ENCODE measurements around the gene YBEY. TPM values are rescaled to one million over a fixed set of nuclear protein-coding genes. Genes with fewer than 3 reads are reported as not detected.
"Not testable (repeated sequence)": the region's sequence is repeated elsewhere in the genome, so short reads cannot be mapped to it uniquely, and the experiment has no call there.

Gene YBEY
- total RNA-seq, result 10 to 100 TPM in 1 of 6 donors, 1 to 10 TPM in 5; 4.4 to 11.9 (median 6.7) TPM
- polyA plus RNA-seq, result 10 to 100 TPM in 1 of 2 donors, 1 to 10 TPM in 1; 9.8 to 15.3 TPM

GRCh38 chr21:46285761-46286647 is at the start of gene YBEY:
Gene YBEY, plus strand, starts transcription at chr21:46286342. Its CDS starts 572 bp downstream, at chr21:46286914.
- ATAC-seq (peak; percentile 95 to 98 (median 97)), DNase-seq (peak; percentile 83 to 93 (median 88)), FAIRE-seq (no peak)
- 0% methylated on average over 67 to 105 of the region's 105 CpGs for WGBS, 2 donors
- H3K27ac ChIP-seq, result peak within 1 kb of the TSS; percentile 90 to 94 (median 93)
- H3K4me1 ChIP-seq, result peaks cover 13 to 46% (median 14%) of the 10 kb centered on the region in 3 donors
- intact Hi-C loops (cut with DNase I), result no loop called here
- H3K27me3 ChIP-seq, result no peaks in the 10 kb centered on the region
- peak in 1 of 4 donors; percentile 21 for TF ChIP-seq CTCF (IDR thresholded peaks at IDR 0.05)
- no peaks in the 10 kb centered on the region for H3K9me3 ChIP-seq
- H3K36me3 ChIP-seq, result peaks cover 0 to 5% (median 0%) of the 10 kb centered on the region in 3 donors
- H3K4me3 ChIP-seq, result peak within 1 kb of the TSS; percentile 86 to 97 (median 94)

- H3K4me3 ChIP-seq, result no peak overlapping the region
- no peaks in the 10 kb centered on the region for H3K9me3 ChIP-seq
- WGBS, 2 donors, result 87 to 92% methylated on average over 5 of the region's 5 CpGs
- peaks cover 0 to 39% (median 12%) of the 10 kb centered on the region in 3 donors for H3K36me3 ChIP-seq
- no peak for DNase-seq
- no peaks in the 10 kb centered on the region for H3K4me1 ChIP-seq
- no peak for FAIRE-seq
- no peak for TF ChIP-seq CTCF (IDR thresholded peaks at IDR 0.05)
- no peaks in the 10 kb centered on the region for H3K27me3 ChIP-seq
- intact Hi-C loops (cut with DNase I), result no loop called here
- no peak overlapping the region for H3K27ac ChIP-seq
- ATAC-seq, result no peak
Measured at GRCh38 chr21:46237474-46237873, 48.7 kb upstream of the YBEY start.

- Histone ChIP-seq H3K36me3 (peaks cover 0 to 59% (median 24%) of the 10 kb centered on the region in 3 donors), H3K27me3 (no peaks in the 10 kb centered on the region), H3K9me3 (no peaks in the 10 kb centered on the region), H3K27ac (no peak overlapping the region), H3K4me1 (no peaks in the 10 kb centered on the region), H3K4me3 (no peak overlapping the region)
- FAIRE-seq (no peak), DNase-seq (no peak), ATAC-seq (no peak)
- intact Hi-C loops (cut with DNase I), result no loop called here
- TF ChIP-seq CTCF (IDR thresholded peaks at IDR 0.05), result no peak
- WGBS, 2 donors, result 83 to 85% methylated on average over 7 of the region's 7 CpGs
Measured at GRCh38 chr21:46239817-46240325, 46.3 kb upstream of the YBEY start.

GRCh38 chr21:46241577-46241976 is 44.6 kb upstream of the YBEY start:
- FAIRE-seq; H3K4me1 ChIP-seq; H3K27ac ChIP-seq; H3K27me3 ChIP-seq; ATAC-seq; H3K4me3 ChIP-seq; H3K9me3 ChIP-seq; DNase-seq; intact Hi-C loops (cut with DNase I): not testable (repeated sequence)
- H3K36me3 ChIP-seq, result peaks cover 0 to 70% (median 19%) of the 10 kb centered on the region in 3 donors
- 85 to 93% methylated on average over 1 of the region's 1 CpG for WGBS, 2 donors

- no peak for FAIRE-seq
- no peak overlapping the region for H3K4me3 ChIP-seq
- H3K9me3 ChIP-seq, result no peaks in the 10 kb centered on the region
- H3K36me3 ChIP-seq, result peaks cover 0 to 74% (median 19%) of the 10 kb centered on the region in 3 donors
- no peaks in the 10 kb centered on the region for H3K4me1 ChIP-seq
- DNase-seq, result no peak
- no peak overlapping the region for H3K27ac ChIP-seq
- intact Hi-C loops (cut with DNase I), result no loop called here
- no peaks in the 10 kb centered on the region for H3K27me3 ChIP-seq
- TF ChIP-seq CTCF (IDR thresholded peaks at IDR 0.05), result no peak
- WGBS, 2 donors, result 93 to 97% methylated on average over 8 of the region's 8 CpGs
- ATAC-seq, result no peak
Measured at GRCh38 chr21:46243325-46243724, 42.8 kb upstream of the YBEY start.
